GM19397 (cell line): ENCODE results near the gene TARS3.
"Not testable (repeated sequence)": the region's sequence is repeated elsewhere in the genome, so short reads cannot be mapped to it uniquely, and the experiment has no call there.

Experiments used
- ATAC-seq: cut with Tn5 transposase; IDR thresholded peaks from one replicate; pipeline ENCODE4 v1.9.1; 2021; ENCODE audit warnings: mild to moderate bottlenecking, moderate library complexity; ENCODE audit not compliant: unreplicated experiment

Gene TARS3

DNA sequence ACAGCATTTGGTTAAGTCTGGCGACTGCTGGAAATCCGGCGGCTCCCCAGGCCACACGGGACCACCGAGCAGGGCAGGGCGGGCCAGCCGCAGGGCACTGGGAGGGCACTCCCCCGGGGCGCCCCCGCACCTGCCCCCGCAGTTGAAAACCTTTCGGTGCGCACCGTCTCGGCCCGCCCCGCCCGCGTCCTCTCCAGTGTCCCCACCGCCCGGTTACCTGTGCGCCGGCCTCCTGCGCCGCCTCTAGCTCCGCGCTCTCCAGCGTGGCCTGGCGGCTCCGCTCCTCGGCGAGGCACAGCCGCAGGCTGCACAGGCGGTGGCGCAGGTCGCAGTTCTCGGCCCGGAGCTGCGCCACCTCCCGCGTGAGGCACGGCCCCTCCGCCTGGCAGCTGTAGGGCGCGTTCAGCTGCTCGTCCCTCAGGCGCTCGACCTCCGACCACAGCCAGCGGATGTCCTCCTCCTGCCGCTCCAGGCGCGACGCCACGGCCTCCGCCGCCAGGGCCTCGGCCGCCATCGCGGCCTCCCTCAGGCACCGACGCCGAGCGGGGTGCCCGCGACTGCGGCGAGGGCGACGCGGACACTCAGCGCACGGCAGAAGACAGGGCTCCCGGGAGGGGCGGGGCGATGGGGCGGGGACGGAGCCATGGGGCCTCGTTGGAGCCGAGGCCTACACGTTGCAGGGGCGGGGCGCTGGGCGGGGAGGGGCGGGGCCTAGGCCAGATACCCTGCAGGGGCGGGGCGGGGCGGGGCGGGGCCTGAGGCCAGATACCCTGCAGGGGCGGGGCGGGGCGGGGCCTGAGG, at the start of gene TARS3:
Gene TARS3 (minus strand): TSS at position 600 of the 801 bp plus-strand sequence. CDS start 86 bp downstream, at position 514.
- peak; percentile 87 for ATAC-seq

- ATAC-seq: no peak
These were observed 49.3 kb upstream of the TARS3 start for GRCh38 chr15:101773496-101774100.

- ATAC-seq: no peak
These were observed 48.6 kb upstream of the TARS3 start for GRCh38 chr15:101772921-101773320.

- ATAC-seq: not testable (repeated sequence)
These were observed 42.9 kb upstream of the TARS3 start for GRCh38 chr15:101767083-101767640.

DNA sequence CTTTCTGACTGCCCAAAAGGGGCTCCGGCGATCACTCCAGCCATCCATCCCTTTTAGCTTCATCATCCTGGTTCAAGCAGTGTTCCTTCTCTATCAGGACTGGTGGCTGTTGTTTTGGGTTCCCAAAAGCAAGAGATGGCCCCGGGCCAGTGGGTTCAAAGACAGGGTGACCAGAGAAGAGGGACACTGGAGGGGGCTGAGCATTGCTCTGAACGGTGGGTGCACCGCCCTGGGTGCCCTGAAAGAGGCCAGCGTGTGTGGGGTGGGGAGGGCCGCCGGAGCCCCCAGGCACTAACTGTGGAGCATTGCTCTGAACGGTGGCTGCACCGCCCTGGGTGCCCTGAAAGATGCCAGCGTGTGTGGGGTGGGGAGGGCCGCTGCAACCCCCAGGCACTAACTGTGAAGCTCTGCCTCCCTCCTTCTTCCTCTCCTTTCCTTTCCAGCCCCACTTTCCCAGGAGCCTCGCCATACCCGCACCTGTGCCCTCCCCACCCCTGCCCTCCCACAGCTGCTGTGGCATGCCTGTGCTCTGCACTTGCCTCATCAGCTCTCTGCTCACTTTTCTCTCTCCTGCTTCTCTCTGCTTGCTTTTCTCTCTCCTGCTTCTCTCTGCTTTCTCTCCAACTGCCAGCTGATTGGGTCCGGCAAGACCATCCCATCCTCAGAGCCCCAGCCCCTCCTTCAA, 41.6 kb upstream of the TARS3 start:
- ATAC-seq: no peak

DNA sequence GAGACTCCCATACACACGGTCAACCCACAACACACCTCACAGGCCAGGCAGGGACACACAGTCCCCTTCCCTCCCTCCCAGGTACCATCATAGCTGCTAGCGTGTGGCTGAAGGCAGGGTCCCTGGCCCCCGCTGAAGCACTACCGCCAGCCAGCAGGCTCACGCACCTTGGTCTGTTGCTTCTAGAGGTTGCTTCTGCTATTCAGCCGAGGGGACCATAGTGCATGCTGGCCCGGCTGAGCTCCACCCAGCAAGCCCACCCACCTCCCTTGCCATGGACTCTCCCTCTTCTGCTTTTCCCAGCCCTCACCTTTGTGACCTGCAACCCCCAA, 41.0 kb upstream of the TARS3 start:
- ATAC-seq: not testable (repeated sequence)

GRCh38 chr15:101764669-101765339, 40.5 kb upstream of the TARS3 start:
- ATAC-seq: not testable (repeated sequence)

DNA sequence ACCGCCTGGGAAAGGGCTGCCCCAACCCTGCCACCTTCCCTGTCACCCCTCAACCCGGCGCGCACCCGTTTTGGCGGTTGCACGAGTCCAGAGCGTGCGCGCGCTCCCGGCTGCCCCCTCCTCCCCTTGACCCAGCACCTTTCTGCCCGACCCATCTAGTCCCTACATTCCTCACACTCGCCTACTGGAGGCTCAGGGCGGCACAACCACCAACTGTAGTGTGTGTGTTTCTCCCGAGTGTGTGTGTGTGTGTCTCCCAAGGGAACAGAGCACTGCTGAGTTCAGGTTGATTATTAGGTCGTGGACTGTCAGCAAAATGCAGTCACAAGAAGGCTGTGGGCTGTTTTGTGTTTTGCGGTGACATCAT, 22.4 kb upstream of the TARS3 start:
- peak; percentile 21 for ATAC-seq

DNA sequence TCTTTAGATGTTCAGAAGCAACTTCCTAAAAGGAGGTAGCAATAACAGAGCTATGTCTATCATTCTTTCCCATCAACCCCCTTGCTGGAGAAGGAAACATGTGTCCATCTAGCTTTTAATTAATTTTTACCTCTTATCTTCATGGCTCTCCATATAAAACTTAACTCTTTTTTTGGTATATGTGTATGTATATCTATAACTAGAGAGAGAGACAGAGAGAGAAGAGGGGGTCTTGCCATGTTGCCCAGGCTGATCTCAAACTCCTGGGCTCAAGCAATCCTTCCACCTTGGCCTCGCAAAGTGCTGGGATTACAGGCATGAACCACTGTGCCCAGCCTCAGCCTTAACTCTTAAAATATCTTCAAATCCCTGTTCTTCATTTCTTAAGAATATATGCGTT, 10.6 kb upstream of the TARS3 start:
- not testable (repeated sequence) for ATAC-seq

DNA sequence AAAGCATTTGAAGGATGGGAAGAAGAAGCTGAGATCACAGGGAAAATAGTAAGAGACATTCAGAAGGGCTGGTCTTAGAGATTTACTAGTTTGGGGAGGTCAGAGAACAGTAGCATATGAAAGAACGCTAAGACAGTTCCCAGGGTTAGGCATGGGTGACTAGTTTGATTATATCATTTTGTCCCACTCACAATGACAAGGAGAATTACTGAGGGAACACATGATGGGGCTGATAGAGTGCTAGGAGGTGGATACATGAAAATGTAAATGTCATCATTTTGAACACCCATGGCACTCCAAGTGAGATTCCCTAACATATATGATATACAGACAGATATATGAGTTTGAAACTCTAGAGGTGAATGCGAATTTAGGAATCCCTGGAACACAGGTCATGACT, 9.3 kb upstream of the TARS3 start:
- ATAC-seq: no peak

- ATAC-seq: no peak
These were observed 8.5 kb upstream of the TARS3 start for GRCh38 chr15:101732772-101733171.

DNA sequence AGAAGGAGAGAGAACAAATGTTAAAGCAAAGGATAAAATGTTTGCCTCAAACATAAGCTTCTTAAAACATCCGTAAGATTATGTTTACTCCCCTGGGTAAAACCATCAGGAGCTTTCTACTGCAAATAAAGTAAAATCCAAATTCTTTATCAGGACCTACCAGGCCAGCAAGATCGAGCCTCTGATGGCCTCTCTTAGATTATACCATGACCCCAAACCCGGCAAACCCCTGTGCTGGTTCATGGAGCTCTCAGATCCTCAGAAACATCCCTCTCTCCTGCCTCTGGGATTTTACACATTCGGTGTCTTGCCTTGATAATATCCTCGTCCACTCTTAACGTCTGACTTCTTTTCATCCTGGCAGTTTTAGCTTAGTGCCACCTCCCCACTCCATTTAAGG, 7.5 kb upstream of the TARS3 start:
- no peak for ATAC-seq

DNA sequence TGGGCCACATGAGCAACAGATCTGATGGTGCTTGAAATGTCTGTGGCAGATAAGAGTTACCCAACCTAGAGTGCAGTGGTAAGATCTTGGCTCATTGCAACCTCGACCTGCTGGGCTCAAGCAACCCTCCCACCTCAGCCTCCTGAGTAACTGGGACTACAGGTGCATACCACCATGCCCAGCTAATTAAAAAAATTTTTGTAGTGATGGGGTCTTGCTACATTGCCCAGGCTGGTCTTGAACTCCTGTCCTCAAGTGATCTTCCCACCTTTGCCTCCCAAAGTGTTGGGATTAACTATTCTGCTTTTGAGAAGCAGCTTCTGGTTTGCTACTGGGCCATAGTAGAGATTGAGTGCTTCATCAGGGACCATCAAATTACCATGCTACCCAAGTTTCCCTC, 2.9 kb upstream of the TARS3 start:
- no peak for ATAC-seq

- no peak for ATAC-seq
These were observed 800 bp upstream of the TARS3 start for GRCh38 chr15:101725073-101725472.

DNA sequence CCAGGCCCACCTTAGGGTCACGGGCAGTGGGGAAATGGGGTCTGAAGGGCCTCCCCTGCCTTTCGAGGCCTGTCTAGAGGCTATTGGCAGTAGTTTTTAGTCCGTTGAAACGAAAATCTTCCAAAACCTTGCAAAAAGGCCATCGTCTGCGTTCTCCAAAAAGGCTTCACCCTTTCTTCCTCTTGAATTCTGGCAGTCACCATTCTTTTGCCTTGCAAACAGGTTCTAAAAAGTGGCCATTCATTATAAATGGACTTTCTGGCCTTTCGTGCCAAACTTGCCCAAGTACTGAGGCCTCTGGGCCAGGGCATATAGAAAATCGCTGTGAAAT, 367 bp upstream of the TARS3 start:
- no peak for ATAC-seq

DNA sequence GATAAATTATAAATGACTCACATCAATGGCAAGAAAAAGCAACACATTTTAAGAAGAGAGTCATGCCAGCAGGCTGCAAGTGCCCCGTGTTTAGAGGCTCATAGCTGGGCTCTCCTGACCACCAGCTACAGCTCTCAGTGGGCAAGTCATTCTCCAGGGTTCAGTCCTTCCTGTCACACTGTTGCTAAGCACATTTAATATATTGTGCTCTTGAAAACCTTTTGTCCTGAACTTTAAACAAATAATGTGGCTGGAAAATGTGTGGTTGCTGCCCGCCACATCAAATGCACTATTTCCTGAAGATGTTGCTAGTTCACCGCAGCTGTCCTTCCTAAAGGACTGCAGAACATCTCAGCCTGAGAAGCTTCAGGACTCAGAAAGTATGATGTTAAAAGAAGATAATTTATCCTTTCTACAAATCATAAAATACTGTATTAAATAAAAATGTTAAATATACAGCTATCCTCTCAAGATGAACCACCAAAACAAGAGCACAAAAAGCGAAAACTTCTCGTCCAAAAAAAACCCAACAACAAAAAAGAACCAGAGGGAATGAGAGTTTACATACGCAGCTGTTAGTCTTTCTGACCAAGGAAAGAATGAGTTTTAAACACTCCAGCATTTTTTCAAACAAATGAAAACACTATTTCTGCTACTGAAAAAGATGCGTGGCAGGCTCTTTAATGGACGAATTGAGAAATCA, 951 bp downstream of the TARS3 start:
- ATAC-seq: no peak

GRCh38 chr15:101718896-101719295, 5.4 kb downstream of the TARS3 start:
- no peak for ATAC-seq

GRCh38 chr15:101712078-101712477, 12.2 kb downstream of the TARS3 start:
- ATAC-seq: no peak

DNA sequence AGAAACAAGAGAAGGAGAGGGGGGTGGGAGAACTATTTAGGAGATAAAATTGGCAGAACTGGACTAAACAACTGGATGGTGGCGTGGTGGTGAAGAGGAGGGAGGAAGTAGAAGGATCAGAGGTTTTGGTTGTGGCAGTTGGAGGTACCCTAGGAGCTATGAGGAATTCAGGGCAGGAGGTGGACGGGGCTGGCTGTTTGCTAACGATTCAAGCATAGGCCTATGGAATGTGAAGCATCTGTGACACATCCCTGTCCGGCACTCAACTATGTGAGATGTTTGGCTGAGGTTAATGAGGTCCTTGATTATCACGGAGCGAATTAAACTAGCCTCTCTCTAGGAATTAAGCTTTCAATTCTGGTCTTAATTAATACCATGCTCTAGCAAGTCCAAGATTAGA, 13.5 kb downstream of the TARS3 start:
- no peak for ATAC-seq

GRCh38 chr15:101709466-101709865, 14.8 kb downstream of the TARS3 start:
- no peak for ATAC-seq

- ATAC-seq: no peak
These were observed 16.3 kb downstream of the TARS3 start for GRCh38 chr15:101707983-101708382.
